Urothelium cell line (cell line): ENCODE data around the gene CDC14A.
"Not testable (repeated sequence)": the region's sequence is repeated elsewhere in the genome, so short reads cannot be mapped to it uniquely, and the experiment has no call there.

Source experiments
- DNase-seq: peaks from one replicate; pipeline ENCODE4 v3.0.0; 2011; ENCODE audit warnings: low spot score, mixed read lengths
- FAIRE-seq: peaks from 2 replicates; lab custom pipeline; 2011; peaks lifted over from hg19 to GRCh38; lab: Jason Lieb, UNC

The CDC14A gene

GRCh38 chr1:100352267-100353070, at the start of gene CDC14A:
Gene CDC14A (plus strand): TSS chr1:100352506. CDS start chr1:100352955, 449 bp downstream.
- peak; percentile 53 for FAIRE-seq
- peak; percentile 95 for DNase-seq

GRCh38 chr1:100302739-100303138, 49.6 kb upstream of the CDC14A start:
- no peak for FAIRE-seq
- no peak for DNase-seq

GRCh38 chr1:100304227-100304626, 48.1 kb upstream of the CDC14A start:
- FAIRE-seq, result no peak

GRCh38 chr1:100304921-100305320, 47.4 kb upstream of the CDC14A start:
- no peak for DNase-seq
- FAIRE-seq, result no peak

More at GRCh38 chr1:100304227-100304626, 48.1 kb upstream of the CDC14A start:
- DNase-seq, result no peak

- no peak for FAIRE-seq
Observed at GRCh38 chr1:100305954-100306353, 46.4 kb upstream of the CDC14A start.

GRCh38 chr1:100306735-100307313, 45.5 kb upstream of the CDC14A start:
- no peak for DNase-seq

More at GRCh38 chr1:100305954-100306353, 46.4 kb upstream of the CDC14A start:
- DNase-seq, result no peak

GRCh38 chr1:100308777-100309176, 43.5 kb upstream of the CDC14A start:
- no peak for DNase-seq
- no peak for FAIRE-seq

More at GRCh38 chr1:100306735-100307313, 45.5 kb upstream of the CDC14A start:
- FAIRE-seq, result no peak

GRCh38 chr1:100309863-100310262, 42.4 kb upstream of the CDC14A start:
- DNase-seq (no peak), FAIRE-seq (no peak)

- DNase-seq (peak; percentile 48), FAIRE-seq (no peak)
Observed at GRCh38 chr1:100313382-100313781, 38.9 kb upstream of the CDC14A start.

GRCh38 chr1:100316622-100317021, 35.7 kb upstream of the CDC14A start:
- no peak for FAIRE-seq

GRCh38 chr1:100320311-100321099, 31.8 kb upstream of the CDC14A start:
- FAIRE-seq (no peak), DNase-seq (no peak)

More at GRCh38 chr1:100316622-100317021, 35.7 kb upstream of the CDC14A start:
- no peak for DNase-seq

- DNase-seq (no peak), FAIRE-seq (no peak)
Observed at GRCh38 chr1:100321100-100321493, 31.2 kb upstream of the CDC14A start.

GRCh38 chr1:100321506-100321905, 30.8 kb upstream of the CDC14A start:
- FAIRE-seq, result no peak

GRCh38 chr1:100322436-100323211, 29.7 kb upstream of the CDC14A start:
- DNase-seq (no peak), FAIRE-seq (no peak)

More at GRCh38 chr1:100321506-100321905, 30.8 kb upstream of the CDC14A start:
- no peak for DNase-seq

- DNase-seq (no peak), FAIRE-seq (no peak)
Observed at GRCh38 chr1:100323419-100324106, 28.7 kb upstream of the CDC14A start.

GRCh38 chr1:100325415-100326324, 26.6 kb upstream of the CDC14A start:
- no peak for FAIRE-seq
- DNase-seq, result no peak

- DNase-seq, FAIRE-seq: not testable (repeated sequence)
Observed at GRCh38 chr1:100326325-100326670, 26.0 kb upstream of the CDC14A start.

GRCh38 chr1:100328133-100328532, 24.2 kb upstream of the CDC14A start:
- FAIRE-seq (no peak), DNase-seq (no peak)

- FAIRE-seq, DNase-seq: not testable (repeated sequence)
Observed at GRCh38 chr1:100331146-100331545, 21.2 kb upstream of the CDC14A start.
